Measurements from ENCODE around the gene SPINK4. TPM values are rescaled to one million over a fixed set of nuclear protein-coding genes. Genes with fewer than 3 reads are reported as not detected.
A peak's percentile ranks its signal among the peaks of the same experiment; 100 is the strongest.

SPINK4 gene
- polyA plus RNA-seq, 1 donor from 2014 or later, result not detected

GRCh38 chr9:33287087-33287490 lies 47.1 kb downstream of the SPINK4 start:
- Histone ChIP-seq H3K27ac (ENCODE audit: low read length) (no peak overlapping the region), H3K9ac (ENCODE audit: low read length) (no peak overlapping the region), H3F3A (ENCODE audit: insufficient read depth, low read length, poor library complexity, severe bottlenecking) (no peaks in the 10 kb centered on the region), H3K27me3 (ENCODE audit: insufficient read depth, low read depth, low read length) (no peaks in the 10 kb centered on the region), H2AFZ (ENCODE audit: low read depth, low read length) (no peak overlapping the region), H3K79me2 (replicated peaks; ENCODE audit: insufficient read depth, low read length) (peaks cover 13% of the 10 kb centered on the region), H3K4me2 (ENCODE audit: low read length) (no peak overlapping the region), H3K36me3 (ENCODE audit: insufficient read depth, low read length) (no peaks in the 10 kb centered on the region), H4K20me1 (ENCODE audit: insufficient read depth) (no peaks in the 10 kb centered on the region), H3K4me3 (ENCODE audit: low read length) (no peak overlapping the region), H3K9me3 (ENCODE audit: low read length) (no peaks in the 10 kb centered on the region), H3K9me2 (ENCODE audit: insufficient read depth, low read length) (no peaks in the 10 kb centered on the region)
- TF ChIP-seq SMC3 (conservative IDR thresholded peaks at IDR 0.05; ENCODE audit: poor library complexity), result peak; percentile 47
- TF ChIP-seq TAF1 (IDR thresholded peaks at IDR 0.05; ENCODE audit: low read depth), result no peak
- TF ChIP-seq CTCF (IDR thresholded peaks at IDR 0.05; ENCODE audit: poor library complexity, severe bottlenecking), result peak; percentile 66
- TF ChIP-seq MXI1 (conservative IDR thresholded peaks at IDR 0.05; ENCODE audit: poor library complexity, severe bottlenecking), result no peak
- peak; percentile 44 for TF ChIP-seq RAD21 (conservative IDR thresholded peaks at IDR 0.05)

DNA sequence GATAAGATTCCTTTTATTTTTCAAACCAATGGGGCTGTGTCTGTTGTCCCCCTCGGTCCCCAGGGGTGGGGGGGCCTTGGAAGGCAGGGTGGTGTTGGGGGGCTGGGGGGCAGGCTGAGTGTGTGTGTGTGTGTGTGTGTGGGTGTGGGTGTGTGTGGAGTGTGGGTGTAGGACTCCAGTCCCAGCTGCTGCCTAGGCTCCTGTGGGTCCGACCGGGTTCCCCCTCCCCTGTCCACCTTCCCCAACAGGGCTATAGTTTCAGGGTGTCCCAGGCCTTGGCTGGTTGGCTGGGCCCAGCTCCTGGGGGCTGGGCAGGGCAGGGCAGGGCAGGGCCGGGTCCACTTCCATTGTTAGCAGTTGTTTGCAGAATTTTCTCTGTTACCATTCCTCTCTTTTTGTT lies 48.3 kb downstream of the SPINK4 start:
- no peak overlapping the region for H3K4me3 ChIP-seq (ENCODE audit: low read length)
- no peak overlapping the region for H3K4me2 ChIP-seq (ENCODE audit: low read length)
- H4K20me1 ChIP-seq (ENCODE audit: insufficient read depth), result no peaks in the 10 kb centered on the region
- H3K9me3 ChIP-seq (ENCODE audit: low read length), result no peaks in the 10 kb centered on the region
- no peak overlapping the region for H2AFZ ChIP-seq (ENCODE audit: low read depth, low read length)
- TF ChIP-seq EZH2 (IDR thresholded peaks at IDR 0.05; ENCODE audit: borderline replicate concordance, insufficient read depth, low read length, poor library complexity, severe bottlenecking), result no peak
- no peak for TF ChIP-seq SMC3 (conservative IDR thresholded peaks at IDR 0.05; ENCODE audit: poor library complexity)
- TF ChIP-seq TAF1 (IDR thresholded peaks at IDR 0.05; ENCODE audit: low read depth), result no peak
- TF ChIP-seq POLR2AphosphoS5 (IDR thresholded peaks at IDR 0.05), result no peak
- no peaks in the 10 kb centered on the region for H3K27me3 ChIP-seq (ENCODE audit: insufficient read depth, low read depth, low read length)
- no peaks in the 10 kb centered on the region for H3F3A ChIP-seq (ENCODE audit: insufficient read depth, low read length, poor library complexity, severe bottlenecking)
- H3K36me3 ChIP-seq (ENCODE audit: insufficient read depth, low read length), result no peaks in the 10 kb centered on the region
- peaks cover 24% of the 10 kb centered on the region for H3K79me2 ChIP-seq (replicated peaks; ENCODE audit: insufficient read depth, low read length)
- H3K9ac ChIP-seq (ENCODE audit: low read length), result no peak overlapping the region
- no peaks in the 10 kb centered on the region for H3K9me2 ChIP-seq (ENCODE audit: insufficient read depth, low read length)
- H3K27ac ChIP-seq (ENCODE audit: low read length), result no peak overlapping the region

DNA sequence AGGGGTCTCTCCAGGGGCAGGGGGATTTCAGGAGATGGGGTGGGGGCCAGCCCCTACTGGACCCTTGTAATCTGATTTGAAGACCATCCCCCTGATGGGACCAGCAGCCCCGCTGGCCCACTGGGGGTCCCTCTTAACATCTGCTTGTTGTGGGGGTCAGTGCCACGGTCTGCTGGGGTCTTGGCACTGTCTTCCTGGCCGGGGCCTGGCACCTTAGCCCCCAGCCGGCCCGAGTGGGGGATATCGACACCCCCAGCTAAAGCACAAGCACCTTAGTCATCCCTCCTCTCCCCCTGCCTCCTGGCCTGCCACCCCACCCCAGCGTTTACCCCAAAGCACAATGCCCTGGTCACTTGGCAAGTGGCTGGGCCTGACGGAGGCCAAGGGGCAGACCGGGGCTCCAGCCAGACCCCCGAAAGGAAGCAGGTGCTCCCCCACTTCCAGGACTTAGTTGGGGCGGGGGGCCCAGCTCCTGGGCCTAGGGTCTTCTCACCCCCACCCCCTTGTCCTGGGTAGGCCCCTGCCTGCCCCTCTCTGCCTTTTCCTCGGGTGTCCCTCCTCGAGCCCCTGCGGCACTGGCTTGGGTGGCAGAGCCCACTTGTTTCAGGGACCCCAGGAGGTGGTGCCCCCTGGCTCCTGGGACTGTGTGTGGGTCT lies 49.0 kb downstream of the SPINK4 start:
- H3K27ac ChIP-seq (ENCODE audit: low read length), result peak overlapping the region; percentile 100
- no peak overlapping the region for H3K4me2 ChIP-seq (ENCODE audit: low read length)
- no peaks in the 10 kb centered on the region for H3K36me3 ChIP-seq (ENCODE audit: insufficient read depth, low read length)
- no peaks in the 10 kb centered on the region for H4K20me1 ChIP-seq (ENCODE audit: insufficient read depth)
- peaks cover 25% of the 10 kb centered on the region for H3K79me2 ChIP-seq (replicated peaks; ENCODE audit: insufficient read depth, low read length)
- no peak overlapping the region for H3K9ac ChIP-seq (ENCODE audit: low read length)
- H3F3A ChIP-seq (ENCODE audit: insufficient read depth, low read length, poor library complexity, severe bottlenecking), result no peaks in the 10 kb centered on the region
- no peaks in the 10 kb centered on the region for H3K9me2 ChIP-seq (ENCODE audit: insufficient read depth, low read length)
- no peaks in the 10 kb centered on the region for H3K9me3 ChIP-seq (ENCODE audit: low read length)
- H2AFZ ChIP-seq (ENCODE audit: low read depth, low read length), result no peak overlapping the region
- TF ChIP-seq EZH2 (IDR thresholded peaks at IDR 0.05; ENCODE audit: borderline replicate concordance, insufficient read depth, low read length, poor library complexity, severe bottlenecking) (no peak), CTCF (IDR thresholded peaks at IDR 0.05; ENCODE audit: poor library complexity, severe bottlenecking) (no peak), POLR2AphosphoS5 (IDR thresholded peaks at IDR 0.05) (no peak), TAF1 (IDR thresholded peaks at IDR 0.05; ENCODE audit: low read depth) (no peak), SMC3 (conservative IDR thresholded peaks at IDR 0.05; ENCODE audit: poor library complexity) (no peak), EP300 (conservative IDR thresholded peaks at IDR 0.05; ENCODE audit: poor library complexity, severe bottlenecking) (no peak), MXI1 (conservative IDR thresholded peaks at IDR 0.05; ENCODE audit: poor library complexity, severe bottlenecking) (no peak), REST (IDR thresholded peaks at IDR 0.05; ENCODE audit: borderline replicate concordance) (no peak), RAD21 (conservative IDR thresholded peaks at IDR 0.05) (no peak)
- peak overlapping the region; percentile 77 for H3K4me3 ChIP-seq (ENCODE audit: low read length)
- no peaks in the 10 kb centered on the region for H3K27me3 ChIP-seq (ENCODE audit: insufficient read depth, low read depth, low read length)

Measured in neural cell (in vitro differentiated cells).